Measurements from ENCODE around the gene RBM33. TPM values are rescaled to one million over a fixed set of nuclear protein-coding genes. Genes with fewer than 3 reads are reported as not detected.

RBM33 gene
- total and polyA plus RNA-seq, 10 of the 15 experiments (the other 5 are each of a cell fraction or from before 2014, with no cell fraction given) = 4.7 to 67.2 (median 24.3) TPM

DNA sequence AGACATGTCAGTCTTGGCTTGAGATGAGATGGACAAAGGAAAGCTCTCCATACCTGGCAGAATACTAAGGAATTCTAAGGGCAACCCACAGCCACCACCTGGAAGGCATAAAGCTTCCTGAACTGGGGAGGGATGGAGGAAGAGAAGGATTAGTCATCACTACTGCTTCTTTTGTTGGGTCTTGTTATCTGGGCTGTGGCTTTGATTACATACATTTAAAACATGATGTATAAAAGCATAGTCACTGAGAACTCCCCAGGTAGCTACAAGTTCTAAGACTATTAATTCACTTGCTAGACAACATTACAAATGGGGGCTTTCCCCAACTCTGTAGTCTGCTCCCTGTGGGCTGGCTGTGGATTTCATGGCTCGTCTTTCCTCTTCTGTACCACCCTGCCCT lies 58.2 kb downstream of the RBM33 start:
- no peak for DNase-seq (ENCODE audit: low read depth, low spot score)
- H3K79me2 ChIP-seq (ENCODE audit: control insufficient read depth, insufficient read depth, low read length) = peaks cover 15% of the 10 kb centered on the region
- no peaks in the 10 kb centered on the region for H3K27me3 ChIP-seq (replicated peaks in 1 of 2; ENCODE audit: control insufficient read depth in 2 of 2, insufficient read depth in 2 of 2, low read length in 1 of 2)
- intact Hi-C loops (cut with micrococcal nuclease; ENCODE audit: unreplicated experiment) = no loop called here
- peaks cover 10 to 23% of the 10 kb centered on the region in 2 experiments; a peak in 3 of 4 replicates for H3K36me3 ChIP-seq (ENCODE audit: control insufficient read depth in 2 of 2, insufficient read depth in 2 of 2, low read length in 1 of 2)
- H3K9me3 ChIP-seq (replicated peaks; ENCODE audit: control insufficient read depth, insufficient read depth, low read length) = no peaks in the 10 kb centered on the region
- 100% methylated on average over 1 of the region's 1 CpG for WGBS (ENCODE audit: insufficient coverage, insufficient replicate concordance, low lambda C conversion rate, missing lambda C conversion rate)
- H3K4me1 ChIP-seq (ENCODE audit: control insufficient read depth, insufficient read depth, low read length) = no peaks in the 10 kb centered on the region
- H3K9ac ChIP-seq (ENCODE audit: control insufficient read depth, insufficient read depth, low read length) = no peak overlapping the region
- H4K20me1 ChIP-seq (ENCODE audit: control insufficient read depth, insufficient read depth) = no peaks in the 10 kb centered on the region
- H2AFZ ChIP-seq (ENCODE audit: control insufficient read depth, low read depth, low read length) = no peak overlapping the region
- RAD21 ChIA-PET (ENCODE audit: unreplicated experiment) = interaction anchor here (1.2 to 1.3 kb wide), 2 partner anchors 11 to 104 kb away, joined by 4 read pairs; no protein-coding TSS in a partner anchor
- POLR2A ChIA-PET = no interaction called here
- no peak overlapping the region for H3K27ac ChIP-seq (ENCODE audit: control insufficient read depth, insufficient read depth)
- BruUV-seq (replicated peaks) = no TSS peak
- SMC1A ChIA-PET (ENCODE audit: uncharacterized antibody, unreplicated experiment) = interaction anchor here (0.8 to 4.0 kb wide), 8 partner anchors 10 to 104 kb away, joined by 3 to 17 read pairs (median 4); no protein-coding TSS in a partner anchor
- no peak for ATAC-seq
- CTCF ChIA-PET = interaction anchor here (0.6 to 5.3 kb wide), 8 partner anchors 10 to 113 kb away, joined by 3 to 48 read pairs (median 4); no protein-coding TSS in a partner anchor
- H3K4me3 ChIP-seq = no peak overlapping the region
- H3K4me2 ChIP-seq (ENCODE audit: control insufficient read depth, insufficient read depth) = no peak overlapping the region
- TF ChIP-seq POU2F2 (IDR thresholded peaks at IDR 0.05; ENCODE audit: borderline replicate concordance, low read depth, low read length) (no peak), NFYB (IDR thresholded peaks at IDR 0.05; ENCODE audit: insufficient read depth, low read depth, low read length) (no peak), HDGF (IDR thresholded peaks at IDR 0.05) (no peak), EED (IDR thresholded peaks at IDR 0.05; ENCODE audit: low read depth) (no peak), ETV6 (conservative IDR thresholded peaks at IDR 0.05 in 1 of 2, IDR thresholded peaks at IDR 0.05 in 1 of 2; ENCODE audit: borderline replicate concordance in 1 of 2, low read depth in 1 of 2) (no peak), E4F1 (IDR thresholded peaks at IDR 0.05; ENCODE audit: borderline replicate concordance, partially characterized antibody) (no peak)
- in situ Hi-C loops (cut with MboI) = no loop called here
- FAIRE-seq = no peak
